IMR-90 (cell line): ENCODE measurements around the gene SBF2. TPM values are rescaled to one million over a fixed set of nuclear protein-coding genes. Genes with fewer than 3 reads are reported as not detected.
A peak's percentile ranks its signal among the peaks of the same experiment; 100 is the strongest.

Experiments used
- ATAC-seq: fragments of 200-7000 bp; cut with Tn5 transposase; 2 replicates; pipeline ENCODE4 v1.9.1; 2020; ENCODE audit warnings: low read depth, mild to moderate bottlenecking, moderate library complexity
- BruUV-seq: library from RNA; stranded (reverse); fragments of 400-500 nt; replicated peaks from 2 replicates; lab custom pipeline; 2021; lab: Mats Ljungman, UMichigan
- CTCF ChIA-PET: fragments of 300-600 bp; formaldehyde crosslinking; extraction: SDS; loops from one replicate; lab custom pipeline; 2021; ENCODE audit warnings: antibody characterized with exemption; lab: Yijun Ruan, JAX
- POLR2A ChIA-PET: fragments of 300-600 bp; sonication (Branson Sonifier 250); formaldehyde crosslinking; loops from one replicate; lab custom pipeline; 2022; ENCODE audit warnings: antibody characterized with exemption; ENCODE audit not compliant: unreplicated experiment; lab: Charles Lee
- DNase-seq: peaks from one replicate; pipeline ENCODE4 v3.0.0; 2013
- H2AFZ ChIP-seq: replicated peaks from 2 replicates; pipeline ENCODE3; 2013; ENCODE audit warnings: low read length, mild to moderate bottlenecking; ENCODE audit not compliant: poor library complexity
- H2AK5ac ChIP-seq: 2 replicates; pipeline ENCODE4 v1.6.1; 2013; ENCODE audit warnings: low read depth, low read length, inconsistent platforms
- H2AK9ac ChIP-seq: replicated peaks from 2 replicates; pipeline ENCODE3; 2013; ENCODE audit warnings: mild to moderate bottlenecking, low read depth, low read length, moderate library complexity; ENCODE audit not compliant: poor library complexity
- H2BK120ac ChIP-seq: 2 replicates; pipeline ENCODE4 v1.6.1; 2013; ENCODE audit warnings: low read depth, low read length, inconsistent platforms
- H2BK15ac ChIP-seq: 3 replicates; pipeline ENCODE4 v1.6.1; 2013; ENCODE audit warnings: low read depth, low read length, inconsistent platforms
- H2BK20ac ChIP-seq: 2 replicates; pipeline ENCODE4 v1.6.1; 2013; ENCODE audit warnings: low read depth, mild to moderate bottlenecking, inconsistent platforms, low read length, moderate library complexity
- H2BK5ac ChIP-seq: 2 replicates; pipeline ENCODE4 v1.6.1; 2013; ENCODE audit warnings: mild to moderate bottlenecking, low read depth, low read length, inconsistent platforms; ENCODE audit not compliant: poor library complexity, severe bottlenecking
- H3K14ac ChIP-seq: replicated peaks from 2 replicates; pipeline ENCODE4 v1.6.1; 2013; ENCODE audit warnings: low read depth, low read length, inconsistent platforms
- H3K18ac ChIP-seq: 2 replicates; pipeline ENCODE4 v1.6.1; 2013; ENCODE audit warnings: low read depth, low read length, control low read depth
- H3K23ac ChIP-seq: 2 replicates; pipeline ENCODE4 v1.6.1; 2013; ENCODE audit warnings: low read depth, low read length, inconsistent platforms
- H3K27ac ChIP-seq: 2 replicates; pipeline ENCODE4 v1.5.1; 2013; ENCODE audit warnings: mild to moderate bottlenecking, control low read depth, low read length; ENCODE audit not compliant: insufficient read depth
- H3K27me3 ChIP-seq: 2 replicates; pipeline ENCODE4 v1.6.1; 2013; ENCODE audit warnings: low read length; ENCODE audit not compliant: control insufficient read depth, insufficient read depth
- H3K36me3 ChIP-seq: 2 replicates; pipeline ENCODE4 v1.6.1; 2013; ENCODE audit warnings: low read length, mixed read lengths; ENCODE audit not compliant: control insufficient read depth, insufficient read depth
- H3K4ac ChIP-seq: 2 replicates; pipeline ENCODE4 v1.6.1; 2013; ENCODE audit warnings: low read depth, low read length, inconsistent platforms
- H3K4me1 ChIP-seq: 2 replicates; pipeline ENCODE4 v1.6.1; 2013; ENCODE audit warnings: low read length, mixed read lengths; ENCODE audit not compliant: control insufficient read depth, insufficient read depth
- H3K4me2 ChIP-seq: 2 replicates; pipeline ENCODE4 v1.6.1; 2013; ENCODE audit warnings: low read depth, mild to moderate bottlenecking, control low read depth, low read length, moderate library complexity
- H3K4me3 ChIP-seq: 2 replicates; pipeline ENCODE4 v1.5.1; 2013; ENCODE audit warnings: low read depth, mild to moderate bottlenecking, control low read depth, low read length, moderate library complexity; ENCODE audit not compliant: insufficient read depth
- H3K56ac ChIP-seq: 2 replicates; pipeline ENCODE4 v1.6.1; 2013; ENCODE audit warnings: low read length, inconsistent platforms; ENCODE audit not compliant: insufficient read depth; ENCODE audit errors: extremely low read depth
- H3K79me1 ChIP-seq, 2 experiments: 2 replicates each; pipeline ENCODE4 v1.6.1; 2013; ENCODE audit warnings: low read length in 2 of 2, inconsistent platforms in 1 of 2, low read depth in 1 of 2
- H3K9ac ChIP-seq: 2 replicates; pipeline ENCODE4 v1.6.1; 2013; ENCODE audit warnings: low read depth, low read length, control low read depth
- H3K9me1 ChIP-seq: 2 replicates; pipeline ENCODE4 v1.6.1; 2013; ENCODE audit warnings: low read length, inconsistent platforms; ENCODE audit not compliant: insufficient read depth
- H3K9me3 ChIP-seq: 2 replicates; pipeline ENCODE4 v1.6.1; 2013; ENCODE audit warnings: low read length; ENCODE audit not compliant: control insufficient read depth, insufficient read depth
- H4K20me1 ChIP-seq: 2 replicates; pipeline ENCODE4 v1.6.1; 2013; ENCODE audit warnings: low read length, inconsistent platforms; ENCODE audit not compliant: insufficient read depth
- H4K5ac ChIP-seq: 2 replicates; pipeline ENCODE4 v1.6.1; 2013; ENCODE audit warnings: mild to moderate bottlenecking, low read depth, low read length, control low read depth
- H4K8ac ChIP-seq, 2 experiments: 2 replicates each; pipeline ENCODE4 v1.6.1; 2013; ENCODE audit warnings: low read depth in 2 of 2, low read length in 2 of 2, control low read depth in 1 of 2, inconsistent platforms in 1 of 2
- H4K91ac ChIP-seq: 2 replicates; pipeline ENCODE4 v1.6.1; 2013; ENCODE audit warnings: low read depth, low read length, inconsistent platforms; ENCODE audit not compliant: insufficient read depth
- BHLHE40 ChIP-seq: fragments of 150-350 bp; IDR thresholded peaks from 2 replicates; pipeline ENCODE4 v1.6.1; 2016; ENCODE audit warnings: mild to moderate bottlenecking, low read depth, low read length
- POLR2A ChIP-seq: IDR thresholded peaks from 2 replicates; pipeline ENCODE4 v1.6.1; 2012; ENCODE audit warnings: mild to moderate bottlenecking, low read depth, low read length
- dilution Hi-C: fragments of 300-500 bp; cut with HindIII; formaldehyde crosslinking; loops from one replicate; pipeline ENCODE4 v1.14.3; 2018; ENCODE audit warnings: low sequenced_read_pairs; ENCODE audit not compliant: unreplicated experiment
- in situ Hi-C: fragments of 300-500 bp; cut with MboI; formaldehyde crosslinking; loops from 3 replicates; pipeline ENCODE4 v1.14.3; 2019; ENCODE audit warnings: low sequenced_read_pairs, inconsistent platforms, mixed read lengths
- intact Hi-C: fragments of 100-400 bp; cut with micrococcal nuclease; formaldehyde crosslinking; loops from 2 replicates; pipeline ENCODE4 v1.10.0; 2022
- polyA plus RNA-seq, 3 experiments: library from polyadenylated mRNA; depleted of rRNA; stranded (reverse); fragments of >200 nt; gene quantifications; 2 replicates each; pipeline ENCODE4 v1.2.3, GENCODE V29; 2012; ENCODE audit warnings: low replicate concordance in 1 of 3
- total RNA-seq: library from RNA; depleted of rRNA; stranded (reverse); fragments of >200 nt; gene quantifications from 2 replicates; pipeline ENCODE4 v1.2.3, GENCODE V29; 2012
- TF ChIP-seq, protein P1 (sequence below): fragments of 150-350 bp; IDR thresholded peaks from 2 replicates; pipeline ENCODE4 v1.6.1; 2016; ENCODE audit warnings: low read depth, mild to moderate bottlenecking, low read length, moderate library complexity, borderline replicate concordance

SBF2 gene
- total and polyA plus RNA-seq, 2 of the 4 experiments (the other 2 are of a cell fraction) = 23.8 to 51.8 TPM

DNA sequence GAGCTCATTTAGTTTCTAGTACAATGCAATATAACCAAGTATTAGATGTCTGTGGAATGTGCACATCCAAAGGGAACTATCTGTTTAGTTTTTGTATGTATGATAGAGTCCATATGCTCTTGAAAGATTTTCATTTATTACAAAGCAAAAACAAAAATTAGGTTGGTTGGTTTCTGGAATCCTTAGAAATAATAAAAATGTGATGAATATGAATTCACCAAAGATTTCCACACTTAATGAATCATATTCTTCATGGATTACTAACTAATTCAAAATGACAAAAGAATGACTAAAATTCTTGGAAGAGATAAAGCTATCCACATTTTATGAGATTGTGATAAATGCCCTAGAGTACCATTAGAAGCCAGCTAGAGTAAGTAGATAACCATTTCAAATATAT is 261.1 kb downstream of the SBF2 start:
- POLR2A ChIA-PET = no interaction called here
- dilution Hi-C loops = no loop called here

More for the DNA sequence above, 261.1 kb downstream of the SBF2 start:
- intact Hi-C loops = no loop called here
- H3K27me3 ChIP-seq = no peaks in the 10 kb centered on the region
- H2BK120ac ChIP-seq = no peak overlapping the region
- H3K14ac ChIP-seq = no peak overlapping the region
- no peak overlapping the region for H3K56ac ChIP-seq
- CTCF ChIA-PET = interaction anchor here (1.1 kb wide), 1 partner anchor 26 kb away, joined by 3 read pairs; no protein-coding TSS in a partner anchor
- H3K18ac ChIP-seq = no peak overlapping the region
- H4K8ac ChIP-seq = no peak overlapping the region
- no peak overlapping the region for H2BK20ac ChIP-seq
- H2AK5ac ChIP-seq = no peak overlapping the region
- H2AFZ ChIP-seq = no peak overlapping the region
- H3K9me3 ChIP-seq = no peaks in the 10 kb centered on the region
- H2BK5ac ChIP-seq = peak overlapping the region; percentile 54
- H3K4me2 ChIP-seq = no peak overlapping the region
- in situ Hi-C loops = no loop called here
- H3K36me3 ChIP-seq = no peaks in the 10 kb centered on the region; the same call in 1 of the 2 replicates
- no peaks in the 10 kb centered on the region; the same call in 1 of the 2 replicates for H4K20me1 ChIP-seq
- peaks cover 2% of the 10 kb centered on the region for H3K4me1 ChIP-seq
- no peak overlapping the region for H3K4me3 ChIP-seq
- no peak overlapping the region for H2BK15ac ChIP-seq
- H3K23ac ChIP-seq = no peak overlapping the region
- no peak overlapping the region for H3K27ac ChIP-seq
- TF ChIP-seq, protein P1, sequence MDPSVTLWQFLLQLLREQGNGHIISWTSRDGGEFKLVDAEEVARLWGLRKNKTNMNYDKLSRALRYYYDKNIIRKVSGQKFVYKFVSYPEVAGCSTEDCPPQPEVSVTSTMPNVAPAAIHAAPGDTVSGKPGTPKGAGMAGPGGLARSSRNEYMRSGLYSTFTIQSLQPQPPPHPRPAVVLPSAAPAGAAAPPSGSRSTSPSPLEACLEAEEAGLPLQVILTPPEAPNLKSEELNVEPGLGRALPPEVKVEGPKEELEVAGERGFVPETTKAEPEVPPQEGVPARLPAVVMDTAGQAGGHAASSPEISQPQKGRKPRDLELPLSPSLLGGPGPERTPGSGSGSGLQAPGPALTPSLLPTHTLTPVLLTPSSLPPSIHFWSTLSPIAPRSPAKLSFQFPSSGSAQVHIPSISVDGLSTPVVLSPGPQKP = no peak
- TF ChIP-seq BHLHE40 (no peak), POLR2A (no peak)
- H4K5ac ChIP-seq = no peak overlapping the region
- BruUV-seq = no TSS peak
- ATAC-seq = peak; percentile 27; the same call in 1 of the 2 replicates
- H3K9me1 ChIP-seq = no peaks in the 10 kb centered on the region; the same call in 1 of the 2 replicates
- DNase-seq = peak; percentile 29
- H3K9ac ChIP-seq = no peak overlapping the region
- H3K4ac ChIP-seq = no peak overlapping the region
- no peak overlapping the region for H2AK9ac ChIP-seq
- H3K79me1 ChIP-seq = peaks cover 10 to 12% of the 10 kb centered on the region in 2 experiments; a peak in 3 of 4 replicates
- H4K91ac ChIP-seq = no peak overlapping the region
